HG03175 (cell line): ENCODE measurements around the gene AK3.
"Not testable (repeated sequence)": the region's sequence is repeated elsewhere in the genome, so short reads cannot be mapped to it uniquely, and the experiment has no call there.

Source experiments
- ATAC-seq: cut with Tn5 transposase; IDR thresholded peaks from one replicate; pipeline ENCODE4 v1.9.1; 2021; ENCODE audit warnings: mild to moderate bottlenecking, moderate library complexity; ENCODE audit not compliant: unreplicated experiment

Gene AK3

GRCh38 chr9:4669890-4670289, 71.1 kb downstream of the AK3 start:
- ATAC-seq, result no peak

- ATAC-seq, result no peak
These were observed 72.4 kb downstream of the AK3 start for GRCh38 chr9:4668604-4669003.

DNA sequence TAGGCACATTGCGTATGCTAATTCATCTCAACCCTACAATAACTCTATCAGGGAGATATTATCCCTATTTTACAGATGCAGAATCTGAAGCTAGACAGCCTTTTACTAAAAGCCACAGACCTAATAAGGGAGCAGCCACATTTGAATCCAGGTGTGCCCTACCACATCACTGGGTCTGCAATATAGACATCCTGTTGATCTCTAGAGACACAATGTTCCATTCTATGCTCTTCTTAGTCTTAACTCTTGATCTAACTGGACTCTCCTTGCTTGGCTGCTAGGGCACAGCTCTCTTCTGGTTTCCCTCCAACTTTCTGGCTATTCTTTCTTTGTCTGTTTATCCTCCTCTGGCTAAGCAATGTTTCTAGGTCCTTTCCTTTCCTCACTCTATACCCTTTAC, 73.3 kb downstream of the AK3 start:
- no peak for ATAC-seq

DNA sequence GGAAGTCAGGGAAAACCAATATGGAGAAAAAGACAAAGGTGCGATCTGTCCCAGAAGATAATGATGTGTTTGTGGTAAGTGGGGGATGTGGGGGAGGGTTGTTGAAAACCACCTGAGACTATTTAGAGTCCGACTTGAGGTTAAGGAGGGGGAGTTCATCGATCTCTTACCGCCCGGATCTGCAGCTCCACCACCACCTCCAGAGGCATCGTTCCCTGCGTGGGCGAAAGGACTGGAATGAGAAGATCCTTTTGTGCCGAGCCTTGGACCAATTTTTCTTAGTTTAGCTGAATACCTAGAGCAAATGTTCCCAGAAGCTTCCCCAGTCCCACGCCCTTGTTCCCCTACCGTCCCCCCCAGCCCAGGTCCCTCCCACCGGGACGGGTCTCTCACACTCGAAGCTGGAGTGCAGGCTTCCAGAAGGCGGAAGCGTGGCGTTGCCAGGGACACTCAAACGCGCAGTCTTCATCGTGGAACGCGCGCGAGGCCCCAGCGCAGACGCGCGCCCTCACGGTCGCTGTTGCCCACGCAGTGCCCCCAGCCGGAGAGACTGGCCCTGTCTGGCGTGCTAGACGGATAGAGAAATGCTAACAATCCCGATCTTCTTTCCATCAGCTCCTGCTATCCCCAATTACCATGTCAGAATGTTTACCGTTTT, 74.8 kb downstream of the AK3 start, which contains the start of gene SPATA6L:
SPATA6L (minus strand) TSS at position 439 of the 658 bp plus-strand sequence; CDS start at position 209, 230 bp downstream.
- ATAC-seq, result no peak

DNA sequence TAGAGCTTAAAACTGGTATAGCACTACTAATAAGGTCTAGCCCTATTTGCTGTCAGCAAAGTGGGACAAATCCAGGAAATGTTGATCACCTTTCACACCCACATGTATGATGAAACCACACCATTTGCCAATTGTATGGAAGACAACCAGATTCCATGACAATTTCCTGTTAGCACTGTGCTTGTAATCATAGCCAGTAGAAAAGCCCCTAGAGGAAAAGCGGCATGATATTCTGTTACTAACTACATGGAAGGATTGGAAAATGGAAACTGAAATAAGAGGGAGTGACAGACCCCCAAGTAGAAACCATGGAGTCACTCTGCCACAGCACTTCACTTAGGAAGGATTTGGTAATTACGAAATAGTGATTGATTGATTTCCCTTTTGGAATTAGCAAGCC, 75.6 kb downstream of the AK3 start:
- ATAC-seq, result no peak

DNA sequence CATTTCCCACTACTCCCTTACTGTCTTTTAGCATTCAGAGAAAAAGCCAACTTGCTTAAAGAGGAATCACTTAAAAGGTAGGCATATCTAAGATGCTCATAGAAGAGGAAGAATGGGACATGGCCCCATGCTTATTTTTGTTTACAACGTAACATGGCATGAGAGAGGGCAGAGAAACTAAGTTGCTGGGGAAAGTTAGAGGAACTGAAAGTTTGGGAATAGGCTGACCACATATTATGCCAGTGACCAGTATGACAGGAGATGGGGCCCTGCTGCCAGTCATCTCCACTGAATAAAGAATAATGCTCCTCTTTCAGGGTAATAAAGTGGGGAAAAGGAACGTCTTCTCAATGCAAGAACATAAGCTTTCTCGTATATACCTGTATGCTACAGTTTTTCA, 77.0 kb downstream of the AK3 start:
- ATAC-seq, result no peak

GRCh38 chr9:4662989-4663792, 77.8 kb downstream of the AK3 start:
- ATAC-seq, result no peak

- peak; percentile 85 for ATAC-seq
These were observed 78.7 kb downstream of the AK3 start, which contains the start of gene PLPP6 for GRCh38 chr9:4662108-4662988. Gene PLPP6 (plus strand): TSS chr9:4662294. CDS start chr9:4662376, 82 bp downstream.

- no peak for ATAC-seq
These were observed 79.4 kb downstream of the AK3 start for GRCh38 chr9:4661611-4662010.

DNA sequence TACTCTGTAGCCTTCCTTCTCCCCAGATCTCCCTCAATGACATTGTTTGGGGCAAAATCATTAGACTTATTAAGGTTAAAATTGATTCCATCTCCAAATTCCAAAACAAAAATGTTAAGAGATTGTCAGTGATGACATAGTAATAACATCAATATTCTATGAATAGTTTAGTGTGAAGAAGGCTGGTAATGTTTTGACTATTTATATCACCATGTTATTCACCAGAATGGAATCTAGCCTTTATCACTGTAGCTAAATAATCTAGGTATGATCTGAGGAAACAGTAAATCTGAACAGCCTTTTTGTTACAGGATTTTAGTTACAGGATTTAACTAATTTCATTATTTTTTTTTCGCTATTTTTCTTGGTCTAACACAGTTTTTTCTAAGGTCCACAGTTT, 79.8 kb downstream of the AK3 start:
- ATAC-seq, result no peak

DNA sequence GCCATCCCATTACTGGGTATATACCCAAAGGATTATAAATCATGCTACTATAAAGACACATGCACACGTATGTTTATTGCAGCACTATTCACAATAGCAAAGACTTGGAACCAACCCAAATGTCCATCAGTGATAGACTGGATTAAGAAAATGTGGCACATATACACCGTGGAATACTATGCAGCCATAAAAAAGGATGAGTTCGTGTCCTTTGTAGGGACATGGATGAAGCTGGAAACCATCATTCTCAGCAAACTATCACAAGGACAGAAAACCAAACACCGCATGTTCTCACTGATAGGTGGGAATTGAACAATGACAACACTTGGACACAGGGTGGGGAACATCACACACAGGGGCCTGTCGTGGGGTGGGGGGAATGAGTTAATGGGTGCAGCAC, 80.3 kb downstream of the AK3 start:
- not testable (repeated sequence) for ATAC-seq
